HCT116 (cell line): ENCODE results near the gene OR6J1. TPM values are rescaled to one million over a fixed set of nuclear protein-coding genes. Genes with fewer than 3 reads are reported as not detected.

ENCODE experiments used
- ATAC-seq: fragments of 200-7000 bp; cut with Tn5 transposase; 2 replicates; pipeline ENCODE4 v1.9.1; 2020; ENCODE audit warnings: mild to moderate bottlenecking, moderate library complexity
- BruUV-seq: library from RNA; stranded (reverse); fragments of 400-500 nt; replicated peaks from 2 replicates; lab custom pipeline; 2021; lab: Mats Ljungman, UMichigan
- CTCF ChIA-PET: fragments of 300-600 bp; sonication (Branson Sonifier 250); formaldehyde crosslinking; loops from one replicate; lab custom pipeline; 2021; ENCODE audit warnings: antibody characterized with exemption; lab: Charles Lee
- POLR2A ChIA-PET: fragments of 300-600, 350-600 bp; sonication (Branson Sonifier 250); formaldehyde crosslinking; loops from one replicate; lab custom pipeline; 2021; ENCODE audit warnings: antibody characterized with exemption; lab: Charles Lee
- RAD21 ChIA-PET, 2 experiments: fragments of 300-600 bp; sonication (Branson Sonifier 250); formaldehyde crosslinking; loops; one replicate each; lab custom pipeline; 2023; ENCODE audit warnings: low total read pairs in 2 of 2; ENCODE audit not compliant: uncharacterized antibody in 2 of 2, unreplicated experiment in 2 of 2, low non-redundant PET in 1 of 2; lab: Charles Lee
- DNase-seq: peaks from one replicate; pipeline ENCODE4 v3.0.0-alpha.2; 2010; ENCODE audit warnings: low read depth, low spot score
- H2AFZ ChIP-seq: fragments of 200-600 bp; shearing (Covaris generic), sonication (generic); 2 replicates; pipeline ENCODE4 v1.6.1; 2017; ENCODE audit warnings: low read depth, mixed run types, mixed read lengths, antibody characterized with exemption, low read length; ENCODE audit not compliant: poor library complexity, severe bottlenecking
- H3K27ac ChIP-seq: 2 replicates; pipeline ENCODE4 v1.5.1; 2012; ENCODE audit warnings: low read depth, low read length
- H3K27me3 ChIP-seq: fragments of 200-600 bp; sonication (generic); 2 replicates; pipeline ENCODE4 v1.6.1; 2016; ENCODE audit warnings: mixed run types, low read length, mixed read lengths; ENCODE audit not compliant: insufficient read depth
- H3K36me3 ChIP-seq, 2 experiments: fragments of 200-500 bp in 1 of 2; fragments of 200-600 bp in 1 of 2; sonication (Bioruptor generic) in 1 of 2; sonication (generic) in 1 of 2; 2 replicates each; pipeline versions ENCODE4 v1.5.1 to v1.6.1; 2014 to 2016; ENCODE audit warnings: low read length in 2 of 2, inconsistent platforms in 1 of 2, mixed read lengths in 1 of 2, mixed run types in 1 of 2; ENCODE audit not compliant: insufficient read depth in 2 of 2, control insufficient read depth in 1 of 2
- H3K4me1 ChIP-seq, 2 experiments: fragments of 200-600 bp in 1 of 2; sonication (generic) in 1 of 2; 2 replicates each; pipeline versions ENCODE4 v1.5.1 to v1.6.1; 2012 to 2017; ENCODE audit warnings: low read length in 2 of 2, inconsistent platforms in 1 of 2, mild to moderate bottlenecking in 1 of 2, mixed read lengths in 1 of 2, mixed run types in 1 of 2, moderate library complexity in 1 of 2; ENCODE audit not compliant: insufficient read depth in 2 of 2, control insufficient read depth in 1 of 2
- H3K4me2 ChIP-seq: fragments of 200-600 bp; sonication (generic); 2 replicates; pipeline ENCODE4 v1.6.1; 2017; ENCODE audit warnings: mixed run types, low read length, mixed read lengths
- H3K4me3 ChIP-seq, 2 experiments: fragments of 200-600 bp in 1 of 2; sonication (generic) in 1 of 2; replicated peaks in 1 of 2; 2 replicates each; pipeline ENCODE4 v1.5.1; 2011 to 2016; ENCODE audit warnings: low read length in 2 of 2, control low read depth in 1 of 2, low read depth in 1 of 2, mild to moderate bottlenecking in 1 of 2, mixed read lengths in 1 of 2, mixed run types in 1 of 2
- H3K79me2 ChIP-seq: fragments of 200-600 bp; sonication (generic); 2 replicates; pipeline ENCODE4 v1.6.1; 2017; ENCODE audit warnings: mild to moderate bottlenecking, mixed run types, low read length, moderate library complexity, mixed read lengths; ENCODE audit not compliant: insufficient read depth
- H3K9ac ChIP-seq: fragments of 200-600 bp; sonication (generic); 2 replicates; pipeline ENCODE4 v1.6.1; 2016; ENCODE audit warnings: low read length, mixed read lengths
- H3K9me2 ChIP-seq: fragments of 200-600 bp; sonication (generic), shearing (Covaris generic); 2 replicates; pipeline ENCODE4 v1.6.1; 2017; ENCODE audit warnings: mixed run types, mild to moderate bottlenecking, moderate library complexity; ENCODE audit not compliant: insufficient read depth
- H3K9me3 ChIP-seq, 2 experiments: fragments of 200-500 bp in 1 of 2; fragments of 200-600 bp in 1 of 2; sonication (Bioruptor generic) in 1 of 2; sonication (generic) in 1 of 2; 2 replicates each; pipeline ENCODE4 v1.6.1; 2014 to 2017; ENCODE audit warnings: low read length in 2 of 2, mixed read lengths in 2 of 2, inconsistent platforms in 1 of 2, low read depth in 1 of 2, mild to moderate bottlenecking in 1 of 2, mixed run types in 1 of 2, moderate library complexity in 1 of 2; ENCODE audit not compliant: control insufficient read depth in 1 of 2, insufficient read depth in 1 of 2
- H4K20me1 ChIP-seq: fragments of 200-600 bp; sonication (generic), shearing (Covaris generic); 2 replicates; pipeline ENCODE4 v1.6.1; 2017; ENCODE audit warnings: mixed run types, mild to moderate bottlenecking, moderate library complexity; ENCODE audit not compliant: insufficient read depth
- CBX3 ChIP-seq: IDR thresholded peaks from 2 replicates; pipeline ENCODE4 v1.6.1; 2012; ENCODE audit warnings: low read depth
- CEBPB ChIP-seq: IDR thresholded peaks from 2 replicates; pipeline ENCODE4 v1.6.1; 2012; ENCODE audit warnings: low read depth
- POLR2AphosphoS5 ChIP-seq: IDR thresholded peaks from 2 replicates; pipeline ENCODE4 v1.6.1; 2011; ENCODE audit warnings: mild to moderate bottlenecking, low read depth, low read length, moderate library complexity
- RAD21 ChIP-seq: IDR thresholded peaks from 2 replicates; pipeline ENCODE4 v1.6.1; 2012; ENCODE audit warnings: low read depth, mild to moderate bottlenecking
- SRF ChIP-seq: IDR thresholded peaks from 2 replicates; pipeline ENCODE4 v1.6.1; 2012; ENCODE audit warnings: low read depth
- TCF7L2 ChIP-seq: IDR thresholded peaks from 2 replicates; pipeline ENCODE4 v1.7.0; 2011; ENCODE audit warnings: borderline replicate concordance, inconsistent platforms; ENCODE audit not compliant: insufficient read depth, insufficient read length; ENCODE audit errors: extremely low read depth
- YY1 ChIP-seq: IDR thresholded peaks from 2 replicates; pipeline ENCODE4 v1.6.1; 2011; ENCODE audit warnings: low read length, low read depth, moderate library complexity, mild to moderate bottlenecking; ENCODE audit not compliant: insufficient replicate concordance; ENCODE audit errors: extremely low read depth
- ZFX ChIP-seq: fragments of 450-650 bp; IDR thresholded peaks from 2 replicates; pipeline ENCODE4 v1.6.1; 2017
- ZNF274 ChIP-seq: fragments of 200-500 bp; sonication (Bioruptor generic); IDR thresholded peaks from 2 replicates; pipeline ENCODE4 v1.6.1; 2014; ENCODE audit warnings: mild to moderate bottlenecking, low read depth, low read length, inconsistent platforms
- intact Hi-C: fragments of 100-400 bp; cut with micrococcal nuclease; formaldehyde crosslinking; loops from 2 replicates; pipeline ENCODE4 v1.10.0; 2022
- total RNA-seq: library from RNA; stranded (reverse); gene quantifications from one replicate; pipeline ENCODE4 v1.2.1, GENCODE V29; 2021; ENCODE audit not compliant: unreplicated experiment
- TF ChIP-seq, protein P1 (sequence below): IDR thresholded peaks from 2 replicates; pipeline ENCODE4 v1.6.1; 2012
- TF ChIP-seq, protein P2 (sequence below): IDR thresholded peaks from 2 replicates; pipeline ENCODE4 v1.6.1; 2012; ENCODE audit warnings: low read depth

Gene OR6J1
- total RNA-seq, 1 experiment from 2014 or later, result not detected

DNA sequence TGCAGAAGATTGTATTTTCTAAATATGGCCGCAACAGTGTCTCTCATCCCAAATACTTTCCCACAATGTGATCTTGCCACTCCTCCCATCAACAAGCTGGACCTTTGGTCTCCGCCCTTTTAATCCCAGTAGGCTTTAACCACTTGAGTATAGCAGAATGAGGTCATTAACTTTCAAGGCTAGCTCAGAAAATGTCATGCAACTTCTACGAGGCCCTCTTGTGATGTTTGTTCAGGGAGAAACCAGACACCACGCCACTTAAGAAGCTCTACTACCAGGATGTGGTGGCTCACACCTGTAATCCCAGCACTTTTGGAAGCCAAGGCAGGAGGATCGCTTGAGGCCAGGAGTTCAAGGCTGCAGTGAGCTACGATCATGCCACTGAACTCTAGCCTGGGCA, 20.1 kb upstream of the OR6J1 start:
- no peaks in the 10 kb centered on the region for H4K20me1 ChIP-seq
- ChIA-PET POLR2A (no interaction called here), RAD21 (no interaction called here), CTCF (interaction anchor here (2.4 kb wide), 1 partner anchor 11 kb away, joined by 5 read pairs; no protein-coding TSS in a partner anchor)
- no peak overlapping the region for H3K4me2 ChIP-seq
- H3K36me3 ChIP-seq, result no peaks in the 10 kb centered on the region
- H3K79me2 ChIP-seq, result no peaks in the 10 kb centered on the region
- ATAC-seq (no peak), DNase-seq (no peak)
- no peak overlapping the region for H3K4me3 ChIP-seq
- H3K27me3 ChIP-seq, result no peaks in the 10 kb centered on the region
- no TSS peak for BruUV-seq
- H3K9me2 ChIP-seq, result no peaks in the 10 kb centered on the region
- H3K9ac ChIP-seq, result no peak overlapping the region
- no peak overlapping the region for H3K27ac ChIP-seq
- intact Hi-C loops, result no loop called here
- TF ChIP-seq CEBPB (no peak), SRF (no peak), ZFX (no peak), CBX3 (no peak), RAD21 (no peak), TCF7L2 (no peak), YY1 (no peak), POLR2AphosphoS5 (no peak), ZNF274 (no peak)
- TF ChIP-seq, protein P1, sequence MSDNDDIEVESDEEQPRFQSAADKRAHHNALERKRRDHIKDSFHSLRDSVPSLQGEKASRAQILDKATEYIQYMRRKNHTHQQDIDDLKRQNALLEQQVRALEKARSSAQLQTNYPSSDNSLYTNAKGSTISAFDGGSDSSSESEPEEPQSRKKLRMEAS, result no peak
- TF ChIP-seq, protein P2, sequence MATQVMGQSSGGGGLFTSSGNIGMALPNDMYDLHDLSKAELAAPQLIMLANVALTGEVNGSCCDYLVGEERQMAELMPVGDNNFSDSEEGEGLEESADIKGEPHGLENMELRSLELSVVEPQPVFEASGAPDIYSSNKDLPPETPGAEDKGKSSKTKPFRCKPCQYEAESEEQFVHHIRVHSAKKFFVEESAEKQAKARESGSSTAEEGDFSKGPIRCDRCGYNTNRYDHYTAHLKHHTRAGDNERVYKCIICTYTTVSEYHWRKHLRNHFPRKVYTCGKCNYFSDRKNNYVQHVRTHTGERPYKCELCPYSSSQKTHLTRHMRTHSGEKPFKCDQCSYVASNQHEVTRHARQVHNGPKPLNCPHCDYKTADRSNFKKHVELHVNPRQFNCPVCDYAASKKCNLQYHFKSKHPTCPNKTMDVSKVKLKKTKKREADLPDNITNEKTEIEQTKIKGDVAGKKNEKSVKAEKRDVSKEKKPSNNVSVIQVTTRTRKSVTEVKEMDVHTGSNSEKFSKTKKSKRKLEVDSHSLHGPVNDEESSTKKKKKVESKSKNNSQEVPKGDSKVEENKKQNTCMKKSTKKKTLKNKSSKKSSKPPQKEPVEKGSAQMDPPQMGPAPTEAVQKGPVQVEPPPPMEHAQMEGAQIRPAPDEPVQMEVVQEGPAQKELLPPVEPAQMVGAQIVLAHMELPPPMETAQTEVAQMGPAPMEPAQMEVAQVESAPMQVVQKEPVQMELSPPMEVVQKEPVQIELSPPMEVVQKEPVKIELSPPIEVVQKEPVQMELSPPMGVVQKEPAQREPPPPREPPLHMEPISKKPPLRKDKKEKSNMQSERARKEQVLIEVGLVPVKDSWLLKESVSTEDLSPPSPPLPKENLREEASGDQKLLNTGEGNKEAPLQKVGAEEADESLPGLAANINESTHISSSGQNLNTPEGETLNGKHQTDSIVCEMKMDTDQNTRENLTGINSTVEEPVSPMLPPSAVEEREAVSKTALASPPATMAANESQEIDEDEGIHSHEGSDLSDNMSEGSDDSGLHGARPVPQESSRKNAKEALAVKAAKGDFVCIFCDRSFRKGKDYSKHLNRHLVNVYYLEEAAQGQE, result no peak
- H3K4me1 ChIP-seq, result no peaks in the 10 kb centered on the region
- no peaks in the 10 kb centered on the region for H3K9me3 ChIP-seq
- H2AFZ ChIP-seq, result no peak overlapping the region
